Adrenal gland (tissue), 5 donors: ENCODE measurements around the gene HPF1.

Experiments
- POLR2A ChIP-seq, 2 donors: fragments of 450-650 bp; IDR thresholded peaks; one replicate each; pipeline ENCODE4 v1.6.1; 2017; ENCODE audit warnings: antibody characterized with exemption in 2 of 2, mild to moderate bottlenecking in 2 of 2, moderate library complexity in 1 of 2
- TF ChIP-seq, protein P1 (sequence below), 6 experiments: fragments of 450-650 bp in 4 of 6; fragments of 200-600 bp in 2 of 6; sonication (generic) in 1 of 6; IDR thresholded peaks; 1 replicate in 5 of 6; 2 replicates in 1 of 6; pipeline versions ENCODE4 v1.5.1 to v1.8.0; 2016 to 2021; ENCODE audit warnings: antibody characterized with exemption in 6 of 6, mild to moderate bottlenecking in 2 of 6, moderate library complexity in 1 of 6
- donor health status: DM: no; HTN: no; CAD: no.

DNA sequence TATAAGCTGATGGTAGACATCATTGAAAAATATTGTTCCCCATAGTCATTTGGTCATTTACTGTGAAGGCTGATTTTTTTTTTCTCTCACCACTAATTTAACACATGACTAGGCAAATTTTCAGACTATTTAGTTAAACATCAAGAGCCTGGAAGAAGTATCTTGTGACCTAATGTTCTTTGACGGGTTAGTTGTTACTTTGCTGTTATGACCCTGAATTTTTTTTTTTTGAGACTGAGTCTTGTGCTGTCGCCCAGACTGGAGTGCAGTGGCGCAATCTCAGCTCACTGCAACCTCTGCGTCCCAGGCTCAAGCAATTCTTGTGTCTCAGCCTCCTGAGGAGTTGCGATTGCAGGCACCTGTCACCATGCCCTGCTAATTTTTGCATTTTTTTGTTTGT is 67.0 kb downstream of the HPF1 start:
- TF ChIP-seq POLR2A (IDR thresholded peaks at IDR 0.05): no peak
- TF ChIP-seq, protein P1, sequence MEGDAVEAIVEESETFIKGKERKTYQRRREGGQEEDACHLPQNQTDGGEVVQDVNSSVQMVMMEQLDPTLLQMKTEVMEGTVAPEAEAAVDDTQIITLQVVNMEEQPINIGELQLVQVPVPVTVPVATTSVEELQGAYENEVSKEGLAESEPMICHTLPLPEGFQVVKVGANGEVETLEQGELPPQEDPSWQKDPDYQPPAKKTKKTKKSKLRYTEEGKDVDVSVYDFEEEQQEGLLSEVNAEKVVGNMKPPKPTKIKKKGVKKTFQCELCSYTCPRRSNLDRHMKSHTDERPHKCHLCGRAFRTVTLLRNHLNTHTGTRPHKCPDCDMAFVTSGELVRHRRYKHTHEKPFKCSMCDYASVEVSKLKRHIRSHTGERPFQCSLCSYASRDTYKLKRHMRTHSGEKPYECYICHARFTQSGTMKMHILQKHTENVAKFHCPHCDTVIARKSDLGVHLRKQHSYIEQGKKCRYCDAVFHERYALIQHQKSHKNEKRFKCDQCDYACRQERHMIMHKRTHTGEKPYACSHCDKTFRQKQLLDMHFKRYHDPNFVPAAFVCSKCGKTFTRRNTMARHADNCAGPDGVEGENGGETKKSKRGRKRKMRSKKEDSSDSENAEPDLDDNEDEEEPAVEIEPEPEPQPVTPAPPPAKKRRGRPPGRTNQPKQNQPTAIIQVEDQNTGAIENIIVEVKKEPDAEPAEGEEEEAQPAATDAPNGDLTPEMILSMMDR (IDR thresholded peaks at IDR 0.05): no peak
